ENCODE data around the gene HMCN2.

DNA sequence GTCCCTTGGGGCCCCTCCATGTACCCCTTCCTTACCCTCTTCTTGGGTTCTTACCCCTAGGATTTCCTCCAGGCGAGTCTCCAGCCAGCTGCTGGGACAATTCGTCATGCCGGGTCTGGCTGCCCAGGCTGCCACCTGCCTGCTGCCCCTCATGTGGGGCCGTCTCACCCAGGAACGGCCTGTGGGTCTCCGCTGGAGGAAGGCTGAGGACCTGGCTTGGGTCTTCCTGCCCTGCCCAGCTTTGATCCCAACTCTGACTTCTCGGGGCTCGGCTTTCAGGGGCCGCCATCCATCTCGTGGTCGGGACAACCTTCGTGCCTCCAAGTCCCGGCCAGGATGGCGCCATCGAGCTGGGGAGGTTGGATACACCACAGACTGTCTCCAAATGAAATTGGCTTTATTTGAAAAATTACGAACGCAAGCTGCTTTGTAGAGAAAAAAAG is 38.1 kb downstream of the HMCN2 start:
- no peak for TF ChIP-seq POLR2A (IDR thresholded peaks at IDR 0.05)
- TF ChIP-seq, protein P1, sequence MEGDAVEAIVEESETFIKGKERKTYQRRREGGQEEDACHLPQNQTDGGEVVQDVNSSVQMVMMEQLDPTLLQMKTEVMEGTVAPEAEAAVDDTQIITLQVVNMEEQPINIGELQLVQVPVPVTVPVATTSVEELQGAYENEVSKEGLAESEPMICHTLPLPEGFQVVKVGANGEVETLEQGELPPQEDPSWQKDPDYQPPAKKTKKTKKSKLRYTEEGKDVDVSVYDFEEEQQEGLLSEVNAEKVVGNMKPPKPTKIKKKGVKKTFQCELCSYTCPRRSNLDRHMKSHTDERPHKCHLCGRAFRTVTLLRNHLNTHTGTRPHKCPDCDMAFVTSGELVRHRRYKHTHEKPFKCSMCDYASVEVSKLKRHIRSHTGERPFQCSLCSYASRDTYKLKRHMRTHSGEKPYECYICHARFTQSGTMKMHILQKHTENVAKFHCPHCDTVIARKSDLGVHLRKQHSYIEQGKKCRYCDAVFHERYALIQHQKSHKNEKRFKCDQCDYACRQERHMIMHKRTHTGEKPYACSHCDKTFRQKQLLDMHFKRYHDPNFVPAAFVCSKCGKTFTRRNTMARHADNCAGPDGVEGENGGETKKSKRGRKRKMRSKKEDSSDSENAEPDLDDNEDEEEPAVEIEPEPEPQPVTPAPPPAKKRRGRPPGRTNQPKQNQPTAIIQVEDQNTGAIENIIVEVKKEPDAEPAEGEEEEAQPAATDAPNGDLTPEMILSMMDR (IDR thresholded peaks at IDR 0.05), result no peak

All from uterus (tissue), 2 donors.